Activated T-helper 9 cell treated with anti-CD3 and anti-CD28 coated beads, Interleukin-2, amount 50 U/mL, for 16 hours (primary cell): ENCODE results near the gene CHMP4A.
A peak's percentile ranks its signal among the peaks of the same experiment; 100 is the strongest.

ENCODE experiments used
- DNase-seq: peaks from one replicate; pipeline ENCODE4 v3.0.0-alpha.2; 2020; ENCODE audit warnings: low read depth

CHMP4A gene

DNA sequence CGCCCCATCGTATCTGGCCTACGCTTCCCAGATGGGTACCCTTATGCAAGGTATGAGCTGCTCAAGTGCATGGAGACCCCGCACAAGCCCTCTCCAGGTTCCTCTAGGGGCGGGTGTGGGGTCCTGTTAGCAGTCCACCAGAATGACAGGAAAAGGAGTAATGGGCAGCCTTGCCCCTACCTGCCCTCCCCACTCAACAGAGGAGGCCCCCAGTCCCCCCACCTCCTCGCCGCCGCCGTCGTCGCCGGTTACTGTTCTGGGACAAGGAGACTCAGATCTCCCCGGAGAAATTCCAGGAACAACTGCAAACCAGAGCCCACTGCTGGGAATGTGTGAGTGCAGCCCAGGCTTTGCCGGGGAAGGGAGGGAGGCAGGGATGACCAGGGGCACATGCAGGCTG, 35.4 kb downstream of the CHMP4A start:
- DNase-seq, result no peak

DNA sequence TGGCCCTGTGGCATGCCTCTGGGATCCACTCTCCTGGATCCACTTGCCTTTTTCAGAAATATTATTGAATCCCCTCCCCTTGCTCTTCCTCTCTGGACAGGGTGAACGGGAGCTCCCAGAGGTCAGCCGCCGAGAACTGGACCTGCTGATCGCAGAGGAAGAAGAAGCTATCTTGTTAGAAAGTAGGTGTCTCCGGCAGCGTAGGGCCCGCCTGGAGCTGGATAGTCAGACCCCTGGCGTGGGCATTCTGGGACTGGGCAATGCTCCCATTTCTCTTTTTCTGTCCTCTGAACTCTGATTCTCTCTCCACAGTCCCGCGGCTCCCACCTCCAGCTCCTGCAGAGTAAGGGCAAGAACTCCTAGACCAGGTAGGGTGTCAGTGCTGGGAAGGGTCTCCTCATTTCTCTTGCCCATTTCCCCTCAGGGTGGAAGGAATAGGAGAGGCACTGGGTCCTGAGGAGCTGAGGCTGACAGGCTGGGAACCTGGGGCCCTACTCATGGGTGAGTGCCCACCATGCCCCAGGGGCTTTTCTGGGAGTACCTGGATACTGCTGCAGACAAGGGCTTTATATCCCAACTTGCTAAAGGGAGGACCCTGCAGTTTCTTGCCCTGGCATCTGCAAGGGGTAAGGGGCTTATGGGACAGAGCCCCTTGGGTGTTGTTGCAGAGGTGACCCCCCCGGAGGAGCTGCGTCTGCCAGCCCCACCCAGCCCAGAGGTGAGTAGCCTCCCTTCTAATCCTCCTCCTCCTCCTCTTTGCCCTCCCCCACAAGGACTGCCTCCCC, 36.1 kb downstream of the CHMP4A start:
- DNase-seq, result no peak

DNA sequence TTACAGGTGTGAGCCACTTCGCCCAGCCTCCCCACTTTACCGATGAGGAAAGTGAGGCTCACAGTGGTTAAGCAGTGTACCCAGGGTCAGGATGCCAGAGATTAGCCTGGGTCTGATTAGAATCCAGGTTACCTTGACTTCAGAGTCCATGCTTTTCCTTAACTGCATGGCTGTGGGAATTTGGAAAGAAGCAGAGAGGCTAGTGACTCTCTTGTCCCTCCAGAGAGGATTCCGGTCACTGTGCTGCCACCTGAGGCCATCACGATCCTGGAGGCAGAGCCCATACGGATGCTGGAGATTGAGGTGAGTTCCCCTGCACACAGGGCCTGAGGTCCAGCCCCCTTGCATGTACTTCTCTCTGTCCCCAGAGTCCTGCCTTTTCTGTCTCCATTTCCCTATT, 36.7 kb downstream of the CHMP4A start:
- DNase-seq, result no peak

DNA sequence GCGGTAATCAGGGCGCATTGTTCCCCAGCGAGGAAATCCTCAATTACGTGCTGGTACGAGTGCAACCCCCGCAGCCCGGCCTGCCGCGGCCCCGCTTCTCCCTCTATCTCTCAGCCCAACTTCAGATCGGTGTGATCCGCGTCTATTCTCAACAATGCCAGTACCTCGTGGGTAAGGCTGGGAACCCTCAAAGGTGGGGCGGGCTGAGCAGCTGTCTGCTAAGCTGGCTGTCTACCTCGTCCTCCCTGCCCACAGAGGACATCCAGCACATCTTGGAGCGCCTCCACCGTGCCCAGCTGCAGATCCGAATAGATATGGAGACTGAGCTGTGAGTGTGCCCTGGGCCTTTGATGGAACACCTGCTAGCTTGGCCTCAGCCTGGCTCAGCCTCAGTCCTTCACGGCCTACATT, 40.4 kb downstream of the CHMP4A start:
- DNase-seq, result no peak

DNA sequence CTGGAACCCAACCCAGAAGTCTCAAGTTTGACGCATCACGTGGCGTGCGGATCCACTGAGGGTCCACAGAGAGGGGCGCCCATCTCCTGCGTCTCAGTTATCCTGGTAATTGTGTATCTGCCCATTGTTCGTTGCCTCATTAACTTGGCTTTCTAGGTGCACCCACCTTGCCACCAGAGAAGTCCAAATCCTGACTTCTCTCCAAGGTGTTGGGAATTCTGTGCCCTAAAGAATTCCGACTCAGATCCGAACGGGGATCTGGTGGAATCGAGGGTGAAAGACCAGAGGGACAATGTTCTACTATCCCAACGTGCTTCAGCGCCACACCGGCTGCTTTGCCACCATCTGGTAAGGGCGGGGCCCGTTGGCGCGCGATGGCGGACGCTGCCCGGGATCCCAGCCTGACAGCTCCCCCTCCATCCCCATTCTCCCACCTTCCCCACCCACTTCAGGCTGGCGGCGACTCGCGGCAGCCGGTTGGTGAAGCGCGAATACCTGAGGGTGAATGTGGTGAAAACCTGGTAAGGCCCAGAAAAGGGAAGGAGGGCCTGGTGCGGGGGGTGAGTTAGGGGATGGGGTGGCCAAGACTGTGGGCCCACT, 40.9 kb downstream of the CHMP4A start:
- no peak for DNase-seq

DNA sequence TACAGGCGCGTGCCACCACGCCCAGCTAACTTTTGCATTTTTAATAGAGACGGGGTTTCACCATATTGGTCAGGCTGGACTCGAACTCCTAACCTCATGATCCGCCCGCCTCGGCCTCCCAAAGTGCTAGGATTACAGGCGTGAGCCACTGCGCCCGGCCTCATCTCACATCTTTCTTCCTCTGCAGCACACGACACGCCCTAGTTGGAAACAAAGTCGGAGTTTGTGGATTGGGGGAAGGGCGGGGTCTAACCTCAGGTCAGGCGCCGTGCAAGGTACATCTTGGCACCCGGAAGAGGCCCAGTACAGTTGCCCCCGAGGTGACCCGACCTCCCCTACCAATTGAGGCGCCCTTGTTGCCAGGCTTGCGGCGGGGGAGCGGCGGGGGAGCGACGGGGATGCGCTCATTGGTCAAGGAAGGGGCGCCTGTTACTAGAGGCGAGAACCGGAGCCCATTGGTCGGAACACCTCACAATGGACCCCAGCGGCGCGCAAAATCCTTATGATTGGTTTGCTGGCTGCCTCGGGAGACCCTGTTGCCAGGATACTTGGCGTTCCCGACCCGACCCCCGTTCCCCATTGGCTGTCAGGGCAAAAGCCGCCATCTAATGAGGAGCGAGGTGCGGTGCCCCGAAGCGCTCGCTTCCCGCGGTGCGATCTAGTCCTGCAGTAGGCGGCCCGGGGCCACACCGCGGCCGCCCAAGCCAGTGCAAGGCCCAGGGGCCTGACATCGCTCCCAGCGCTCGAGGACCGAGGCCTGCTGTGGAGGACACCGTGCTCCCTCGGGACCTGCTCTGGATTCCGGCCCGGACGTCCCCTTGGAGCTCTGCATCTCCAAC, 41.6 kb downstream of the CHMP4A start, which contains the start of gene REC8:
Gene REC8, plus strand, starts transcription at position 659 of the 839 bp plus-strand sequence. CDS start 473 bp downstream, outside the sequence.
- DNase-seq, result peak; percentile 32

DNA sequence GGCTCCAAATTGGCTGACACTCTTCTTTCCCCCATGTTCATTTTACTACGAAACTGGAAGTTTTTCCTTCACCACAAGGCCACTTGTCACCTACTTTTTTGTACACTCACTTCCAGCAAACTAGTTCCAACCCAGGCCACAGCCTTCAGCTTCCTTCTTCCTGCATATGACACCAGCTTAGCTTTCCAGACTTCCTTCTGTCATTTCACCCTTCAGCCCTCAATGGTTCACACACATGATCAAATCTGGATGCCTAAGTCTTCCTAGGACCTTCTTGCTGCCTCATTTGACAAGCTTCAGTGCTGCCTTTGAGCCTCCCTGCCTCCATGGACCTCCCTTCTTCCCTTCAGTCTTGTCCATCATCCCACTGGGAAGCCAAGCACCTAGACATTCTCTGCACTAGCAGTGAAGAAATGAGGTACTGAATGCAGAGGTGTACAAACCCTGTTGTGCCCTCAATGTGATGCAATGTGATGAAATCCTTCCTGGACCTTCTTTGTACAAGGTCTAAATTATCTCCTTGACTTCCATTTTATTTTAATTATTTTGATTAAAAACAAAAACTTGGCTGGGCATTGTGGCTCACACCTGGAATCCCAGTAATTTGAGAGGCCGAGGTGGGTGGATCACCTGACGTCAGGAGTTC, 45.7 kb downstream of the CHMP4A start:
- no peak for DNase-seq

DNA sequence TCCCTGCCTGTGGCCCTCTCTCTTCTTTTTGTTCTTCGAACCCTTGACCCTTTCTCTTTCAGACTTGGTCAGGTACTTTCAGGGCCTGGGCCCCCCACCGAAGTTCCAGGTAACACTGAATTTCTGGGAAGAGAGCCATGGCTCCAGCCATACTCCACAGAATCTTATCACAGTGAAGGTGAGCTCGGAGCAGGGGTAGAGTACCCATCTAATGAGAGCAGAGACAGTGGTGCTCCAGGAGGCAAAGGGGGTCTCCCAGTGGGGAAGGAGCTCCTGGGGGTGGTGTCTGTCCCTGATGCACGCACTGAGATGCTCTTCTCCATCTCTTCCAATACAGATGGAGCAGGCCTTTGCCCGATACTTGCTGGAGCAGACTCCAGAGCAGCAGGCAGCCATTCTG, 47.5 kb downstream of the CHMP4A start:
- DNase-seq, result no peak

DNA sequence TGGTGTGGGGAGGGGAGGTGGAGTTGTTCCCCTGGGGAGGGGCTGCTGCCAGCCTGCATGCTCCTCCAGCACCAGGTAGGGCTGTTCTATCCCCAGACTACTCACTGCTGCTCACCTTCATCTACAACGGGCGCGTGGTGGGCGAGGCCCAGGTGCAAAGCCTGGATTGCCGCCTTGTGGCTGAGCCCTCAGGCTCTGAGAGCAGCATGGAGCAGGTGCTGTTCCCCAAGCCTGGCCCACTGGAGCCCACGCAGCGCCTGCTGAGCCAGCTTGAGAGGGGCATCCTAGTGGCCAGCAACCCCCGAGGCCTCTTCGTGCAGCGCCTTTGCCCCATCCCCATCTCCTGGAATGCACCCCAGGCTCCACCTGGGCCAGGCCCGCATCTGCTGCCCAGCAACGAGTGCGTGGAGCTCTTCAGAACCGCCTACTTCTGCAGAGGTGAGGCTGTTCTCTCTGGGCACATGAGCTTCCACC, 48.7 kb downstream of the CHMP4A start:
- DNase-seq, result no peak

DNA sequence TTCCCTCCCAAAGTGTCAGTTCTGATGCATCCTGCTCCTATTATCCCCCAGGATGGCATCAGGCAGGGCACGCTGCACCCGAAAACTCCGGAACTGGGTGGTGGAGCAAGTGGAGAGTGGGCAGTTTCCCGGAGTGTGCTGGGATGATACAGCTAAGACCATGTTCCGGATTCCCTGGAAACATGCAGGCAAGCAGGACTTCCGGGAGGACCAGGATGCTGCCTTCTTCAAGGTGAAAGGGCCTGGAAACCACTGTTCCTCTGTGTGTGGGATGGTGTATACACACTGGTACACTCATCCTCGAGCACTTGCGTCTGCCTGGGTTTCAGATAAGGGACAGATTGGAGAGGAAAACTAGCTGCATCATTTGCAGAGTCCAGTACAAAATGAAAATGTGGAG, 51.2 kb downstream of the CHMP4A start:
- DNase-seq, result no peak

DNA sequence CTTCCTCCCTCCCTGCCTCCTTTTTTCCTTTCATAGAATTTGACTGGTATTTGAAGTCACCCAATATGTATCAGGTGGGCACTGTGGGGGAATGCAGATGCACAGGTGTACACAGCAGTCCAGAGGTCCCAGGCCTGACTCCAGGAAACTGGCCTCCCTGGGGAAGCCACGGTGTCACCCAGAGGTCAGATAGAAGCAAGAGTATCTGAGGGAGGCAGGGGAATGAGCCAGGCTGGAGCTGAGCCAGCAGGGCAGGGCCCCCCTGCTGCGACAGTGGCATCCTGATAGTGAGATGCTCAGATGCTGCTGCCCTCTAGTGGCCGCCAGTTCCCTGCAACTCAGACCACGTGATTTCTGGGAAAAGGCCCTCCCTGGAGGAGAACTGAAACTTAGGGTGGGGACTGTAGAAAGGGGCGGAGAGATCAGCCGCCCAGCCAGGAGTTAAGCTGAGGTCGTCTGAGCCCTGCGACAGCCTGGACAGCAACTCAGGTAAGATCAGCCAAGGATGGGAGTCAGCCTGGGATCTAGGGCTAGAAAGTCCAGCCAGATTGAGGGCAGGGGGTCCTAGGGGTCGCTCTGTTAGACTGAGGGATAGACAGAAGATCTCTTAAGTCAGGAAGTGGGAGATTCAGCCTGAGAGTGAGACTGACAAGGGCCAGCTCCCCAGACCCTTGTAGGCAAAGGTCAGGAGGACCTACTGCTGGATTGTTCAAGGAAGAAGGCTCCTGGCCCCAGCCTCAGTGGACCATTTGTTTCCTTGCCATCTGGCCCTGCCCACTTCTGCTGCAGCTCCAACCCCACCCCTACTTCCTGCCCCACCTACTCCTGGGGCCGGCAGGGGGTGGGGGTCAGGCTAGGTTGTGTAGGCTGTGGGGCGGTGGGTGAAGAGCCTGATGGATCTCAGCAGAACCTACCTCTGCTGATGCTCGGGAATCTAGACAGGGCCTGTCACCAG, 52.2 kb downstream of the CHMP4A start, which contains the start of gene IRF9:
Gene IRF9, plus strand, starts transcription at position 416 of the 955 bp plus-strand sequence. CDS start 880 bp downstream, outside the sequence.
- DNase-seq, result peak; percentile 95

DNA sequence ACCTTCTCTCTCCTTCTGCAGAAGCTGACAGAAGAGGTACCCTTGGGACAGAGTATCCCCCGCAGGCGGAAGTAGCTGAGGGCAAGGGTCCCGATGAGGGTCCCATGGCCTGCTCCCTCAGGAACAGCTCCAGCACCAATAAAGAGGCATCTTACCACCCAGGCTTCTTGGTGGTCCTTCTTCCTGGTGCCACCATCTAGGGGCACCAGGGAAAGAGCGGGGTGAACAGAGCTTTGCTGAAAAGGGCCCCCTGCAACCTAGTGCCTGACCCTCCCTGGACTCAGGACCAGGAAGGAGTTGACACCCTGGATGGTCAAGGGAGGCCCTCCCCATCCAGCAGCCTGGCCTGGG, 52.8 kb downstream of the CHMP4A start:
- no peak for DNase-seq

DNA sequence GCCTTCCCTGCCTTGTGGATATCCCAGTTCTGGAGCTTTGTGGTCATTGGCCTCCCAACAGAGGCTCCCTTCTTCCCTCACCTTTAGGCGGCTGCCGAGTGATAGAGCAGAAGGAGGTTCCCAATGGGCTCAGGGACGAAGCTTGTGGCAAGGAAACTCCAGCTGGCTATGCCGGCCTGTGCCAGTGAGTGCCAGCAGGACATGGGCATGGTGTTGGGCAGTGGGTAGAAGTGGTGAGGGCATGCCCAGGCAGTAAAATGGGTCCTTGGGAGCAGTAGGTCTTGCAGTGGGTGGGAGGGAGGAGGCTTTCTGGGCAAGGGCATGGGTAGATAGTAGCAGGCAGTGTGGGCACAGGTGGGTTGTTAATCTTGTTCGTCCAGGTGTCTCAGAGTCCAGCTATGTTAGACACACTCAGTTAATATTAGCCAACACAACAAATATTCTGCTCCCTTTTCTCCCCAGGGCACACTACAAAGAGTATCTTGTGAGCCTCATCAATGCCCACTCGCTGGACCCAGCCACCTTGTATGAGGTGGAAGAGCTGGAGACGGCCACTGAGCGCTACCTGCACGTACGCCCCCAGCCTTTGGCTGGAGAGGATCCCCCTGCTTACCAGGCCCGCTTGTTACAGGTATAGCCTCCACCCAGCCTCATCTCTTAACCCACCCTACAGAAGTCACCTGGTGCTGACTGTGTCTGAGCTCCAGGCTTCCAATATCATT, 53.4 kb downstream of the CHMP4A start:
- no peak for DNase-seq
